GM18907 (cell line): ENCODE measurements around the gene CD48.

ENCODE experiments used
- ATAC-seq: cut with Tn5 transposase; IDR thresholded peaks from one replicate; pipeline ENCODE4 v1.9.1; 2021; ENCODE audit warnings: mild to moderate bottlenecking, moderate library complexity; ENCODE audit not compliant: unreplicated experiment

CD48 gene

DNA sequence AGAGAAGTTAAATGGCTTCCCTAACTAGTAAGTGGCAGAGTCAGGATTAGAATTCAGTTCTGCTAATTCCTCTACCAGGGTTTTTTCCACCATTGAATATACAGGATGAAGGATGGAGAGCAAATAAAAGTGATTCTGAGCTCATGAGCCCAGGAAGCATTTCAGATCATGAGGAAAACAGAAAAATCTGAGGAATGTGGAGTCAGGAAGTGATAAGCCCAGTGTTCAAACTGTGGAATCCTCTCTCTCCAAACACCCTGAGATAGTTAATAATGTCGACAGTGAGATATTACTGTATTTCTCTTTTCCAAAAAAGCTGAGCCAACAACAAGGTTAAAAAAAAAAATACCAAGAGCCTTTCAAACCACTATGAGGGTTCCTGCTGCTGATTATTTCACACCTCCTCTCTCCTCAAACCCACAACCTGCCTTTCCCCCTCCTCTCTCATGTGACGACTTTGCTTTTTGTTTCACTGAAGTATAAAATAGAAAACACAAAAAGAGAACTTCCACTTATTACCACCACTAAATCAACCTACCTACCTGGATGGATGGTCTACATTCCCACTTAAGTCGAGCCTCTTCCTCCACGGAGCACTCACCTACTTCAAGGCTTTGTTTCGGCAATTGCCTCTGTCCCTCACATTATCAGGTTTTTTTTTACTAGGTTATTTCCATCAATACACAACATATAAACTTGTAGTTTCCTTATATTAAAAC, 73.6 kb downstream of the CD48 start:
- ATAC-seq, result no peak

DNA sequence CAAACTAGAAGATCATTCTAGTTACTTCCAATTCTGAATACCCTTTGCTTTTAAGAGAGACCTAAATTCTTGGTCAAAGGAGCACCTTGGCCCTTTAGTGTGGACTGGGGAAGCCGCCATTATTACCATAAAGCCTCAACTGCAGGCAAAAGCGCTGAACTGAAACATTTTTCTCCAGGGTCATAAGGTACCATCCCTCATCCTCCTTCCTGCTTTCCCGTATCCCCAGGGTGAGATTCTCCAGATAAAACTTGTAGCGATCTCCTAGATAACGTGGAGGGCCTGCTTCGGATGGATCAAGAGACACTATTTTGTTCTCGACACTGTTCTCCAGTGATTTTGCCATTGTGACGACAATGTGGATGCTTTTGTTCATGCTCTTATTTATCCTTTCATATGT, 74.6 kb downstream of the CD48 start:
- no peak for ATAC-seq

DNA sequence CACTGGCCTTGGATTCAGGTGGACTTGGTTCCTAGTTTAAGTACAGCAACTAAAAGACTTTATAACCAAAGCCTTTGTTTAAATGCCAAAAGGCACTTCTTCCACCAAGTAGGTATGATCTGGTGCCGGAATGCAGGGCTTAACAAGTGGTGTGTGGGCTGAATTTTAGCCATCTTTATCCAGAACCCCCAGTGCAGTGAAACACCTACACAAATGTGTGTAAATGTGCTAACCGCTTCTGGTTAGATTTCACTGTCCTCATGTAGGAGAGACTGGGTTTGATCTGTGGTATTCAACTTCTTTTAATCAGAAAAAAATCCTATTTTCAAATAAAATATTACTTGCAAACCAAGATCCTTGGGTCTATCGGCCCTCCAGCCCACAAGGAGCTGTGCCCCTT, 75.1 kb downstream of the CD48 start:
- ATAC-seq, result no peak

DNA sequence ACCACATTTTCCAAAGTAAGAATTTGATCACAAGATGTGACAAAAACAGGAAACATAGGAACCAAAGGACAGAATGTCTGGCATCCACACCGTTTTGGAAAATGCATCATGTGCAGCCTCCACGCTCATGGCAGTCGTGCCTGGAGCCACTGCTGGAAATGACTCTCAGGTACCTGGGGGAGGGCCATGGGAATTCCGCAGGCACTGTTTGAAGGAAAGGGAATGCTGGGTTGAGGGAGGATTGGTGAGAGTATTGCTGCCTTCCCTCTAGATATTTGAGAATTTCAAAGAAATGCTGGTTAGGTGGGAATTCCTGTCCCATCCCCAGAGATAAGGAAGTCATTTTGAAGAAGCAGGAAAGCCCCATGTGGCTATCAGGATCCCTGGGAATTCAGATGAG, 75.5 kb downstream of the CD48 start:
- no peak for ATAC-seq

DNA sequence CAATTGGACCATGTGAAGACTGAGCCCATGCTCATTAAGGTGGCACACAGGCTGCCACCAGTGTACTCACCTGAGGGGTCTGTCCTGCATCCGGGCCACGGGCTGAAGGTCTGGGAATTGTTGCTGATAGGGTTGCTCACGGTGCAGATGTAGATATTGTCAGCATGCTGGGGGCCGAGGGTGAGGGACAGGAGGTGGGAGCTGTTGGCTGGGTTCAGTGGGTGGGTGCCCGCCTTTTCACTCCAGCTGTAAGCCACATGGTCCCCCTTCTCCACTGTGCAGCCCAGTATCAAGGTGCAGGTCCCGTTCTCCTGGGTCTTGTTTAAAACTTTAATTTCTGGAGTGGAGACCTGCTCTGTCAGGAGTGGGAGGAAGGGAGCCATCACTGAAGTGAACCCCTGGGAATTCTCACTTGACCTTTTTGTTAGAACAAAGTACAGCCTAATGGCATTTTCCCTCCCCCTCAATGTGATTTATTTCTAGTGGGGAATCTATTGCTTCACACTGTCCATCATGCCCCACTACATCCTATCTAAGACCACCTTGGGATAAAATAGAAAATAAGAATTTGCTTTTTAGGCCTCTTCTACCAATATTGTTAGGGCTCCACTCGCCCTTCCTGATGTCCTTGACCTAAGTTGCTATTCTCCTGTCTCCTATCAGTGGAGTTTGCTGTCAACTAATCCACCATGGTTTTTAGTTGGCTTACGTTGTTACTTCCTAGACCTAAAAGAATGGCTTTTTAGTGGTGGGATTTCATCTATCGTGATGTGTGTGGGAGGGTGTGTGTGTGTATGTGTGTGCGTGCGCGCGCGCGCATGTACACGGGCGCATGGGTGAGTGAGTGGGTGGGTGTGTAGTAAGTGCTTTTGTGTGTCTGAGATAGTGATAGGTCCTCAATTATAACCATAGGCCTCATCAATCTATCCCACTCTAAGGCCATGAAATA, 76.8 kb downstream of the CD48 start:
- no peak for ATAC-seq

DNA sequence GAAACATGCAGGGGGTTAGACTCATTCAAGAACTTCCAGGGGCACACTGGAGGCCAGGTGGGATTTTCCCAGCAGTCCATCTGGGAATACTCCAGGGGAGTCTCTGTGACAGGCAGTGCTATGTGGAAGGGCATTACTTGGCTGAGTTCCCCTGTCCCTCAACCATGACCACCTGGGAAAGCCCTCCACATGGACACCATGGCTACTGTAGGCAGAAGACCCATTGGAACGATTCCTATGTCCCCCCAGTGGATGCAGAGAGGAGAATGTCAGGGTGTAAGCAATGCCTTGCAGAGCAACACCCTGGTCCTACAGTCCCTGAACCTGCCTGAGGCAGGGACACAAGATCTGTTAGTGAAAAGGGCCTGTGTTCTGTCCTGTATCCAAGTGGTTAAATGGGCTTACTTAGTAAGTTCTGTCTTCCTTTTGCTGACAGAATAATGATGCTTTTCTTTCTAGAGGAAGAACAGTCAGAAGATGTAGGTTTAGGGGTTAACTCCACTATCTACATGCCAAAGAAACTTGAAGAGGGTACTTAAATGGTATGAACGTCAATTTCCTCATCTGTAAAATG, 78.2 kb downstream of the CD48 start:
- ATAC-seq, result no peak

DNA sequence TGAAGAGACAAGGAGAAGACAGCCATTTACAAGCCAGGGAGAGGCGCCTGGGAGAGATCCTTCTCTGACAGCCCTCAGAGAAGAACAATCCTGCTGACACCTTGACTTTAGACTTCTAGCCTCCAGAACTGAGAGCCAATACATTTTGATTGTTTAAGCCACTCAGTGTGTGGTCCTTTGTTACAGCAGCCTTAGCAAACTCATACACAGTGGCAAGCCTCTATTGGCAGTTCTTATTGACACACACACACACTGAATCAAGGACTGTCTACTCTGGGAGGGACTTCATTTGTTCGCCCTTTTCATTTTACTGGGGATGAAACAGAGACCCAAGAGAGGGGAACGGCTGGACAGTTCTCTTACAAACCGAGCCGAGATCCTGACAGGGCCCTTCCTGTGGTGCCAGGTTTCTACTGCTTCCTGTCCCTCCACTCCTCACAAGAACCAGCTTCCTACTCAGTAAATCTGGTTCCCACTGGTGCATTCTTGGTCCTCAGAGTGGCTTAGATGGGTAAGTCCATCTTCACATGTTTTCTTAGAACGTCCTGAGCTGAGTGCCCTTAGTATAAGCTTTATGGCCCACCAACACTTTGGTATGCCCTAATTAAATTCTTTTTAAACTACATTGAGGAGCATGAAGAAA, 79.5 kb downstream of the CD48 start:
- no peak for ATAC-seq

DNA sequence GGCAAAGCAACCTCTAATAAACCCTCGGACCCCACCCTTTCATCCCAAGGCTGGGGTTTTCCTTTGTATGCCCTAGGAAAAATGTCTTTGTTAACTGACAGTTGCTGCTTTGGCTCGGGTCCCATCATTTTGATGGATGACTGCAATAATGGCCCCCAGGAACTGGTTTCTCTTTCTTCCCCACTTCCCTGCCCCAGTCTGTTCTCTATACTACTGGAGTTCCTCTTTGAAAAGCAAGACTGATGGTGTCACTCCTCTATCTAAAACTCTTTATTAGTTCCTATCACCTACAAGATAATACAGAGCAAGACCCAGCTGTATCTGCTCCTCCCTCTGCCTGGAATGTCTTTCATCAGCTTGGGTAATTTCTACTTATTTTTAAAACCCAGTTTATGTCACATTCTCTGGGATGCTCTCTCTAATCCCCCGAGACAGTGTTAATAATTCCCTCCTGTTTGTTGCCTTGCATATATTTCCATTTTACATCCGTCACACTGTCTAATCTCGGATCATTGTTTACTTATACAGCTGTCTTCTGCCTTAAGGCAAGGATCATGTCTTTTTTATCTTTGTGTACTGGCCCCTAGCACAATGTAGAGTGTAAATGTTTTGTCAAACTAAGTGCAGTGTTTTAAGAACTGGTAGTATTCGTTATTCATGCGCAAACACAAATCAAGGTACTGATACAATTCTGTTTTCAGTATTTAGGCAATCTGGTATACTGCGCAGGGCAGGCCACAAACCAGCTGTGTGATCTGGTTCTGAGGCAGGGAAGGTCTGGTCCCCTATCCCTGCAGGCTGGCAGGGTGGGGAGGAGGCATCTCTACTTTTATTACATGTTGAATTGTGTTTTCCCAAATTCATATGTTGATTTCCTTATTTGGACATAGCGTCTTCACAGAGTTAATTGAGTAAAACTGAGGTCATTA, 80.8 kb downstream of the CD48 start:
- no peak for ATAC-seq

DNA sequence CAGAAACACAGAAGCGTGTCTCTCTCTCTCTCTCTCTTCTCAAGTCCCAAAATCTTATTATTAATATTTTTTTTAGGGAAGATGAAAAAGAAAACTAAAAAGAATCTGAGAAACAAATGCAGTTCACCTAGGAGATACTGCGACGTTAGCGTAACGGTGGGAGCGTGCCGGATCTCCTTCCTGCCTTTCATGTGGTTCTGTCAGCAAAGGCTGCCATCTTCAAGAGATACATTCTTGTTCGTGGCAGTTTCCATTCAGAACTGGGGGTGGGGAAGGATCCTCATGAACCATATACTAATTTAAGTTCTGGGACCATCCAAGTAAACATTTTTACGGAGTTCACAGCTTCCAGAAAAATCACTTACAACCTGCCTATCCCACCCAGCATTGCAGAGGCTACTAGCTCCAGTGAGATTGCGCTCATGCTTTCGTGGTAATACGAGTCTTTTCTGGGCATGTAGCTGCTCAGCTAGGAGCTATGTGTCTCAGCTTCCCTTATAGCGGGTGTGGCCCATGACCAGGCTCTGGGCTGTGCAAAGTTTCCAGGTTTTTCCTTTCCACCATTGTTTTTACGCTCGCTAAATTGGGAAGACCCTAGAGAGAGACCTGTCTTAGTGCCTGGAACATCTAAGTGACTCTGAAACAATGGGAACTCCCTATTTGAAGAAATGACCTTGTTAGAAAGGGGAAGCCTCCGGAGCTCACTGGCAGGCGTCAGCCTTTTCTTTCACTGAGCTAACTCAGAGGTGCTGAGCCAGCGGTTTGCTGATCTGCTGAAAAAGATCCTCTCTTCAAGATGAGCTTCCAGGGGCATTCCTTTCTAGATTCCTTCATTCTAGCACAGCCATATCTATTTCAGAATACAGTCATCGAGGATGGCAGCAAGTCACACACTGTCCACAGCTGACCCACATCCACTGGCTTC, 82.1 kb downstream of the CD48 start:
- no peak for ATAC-seq

DNA sequence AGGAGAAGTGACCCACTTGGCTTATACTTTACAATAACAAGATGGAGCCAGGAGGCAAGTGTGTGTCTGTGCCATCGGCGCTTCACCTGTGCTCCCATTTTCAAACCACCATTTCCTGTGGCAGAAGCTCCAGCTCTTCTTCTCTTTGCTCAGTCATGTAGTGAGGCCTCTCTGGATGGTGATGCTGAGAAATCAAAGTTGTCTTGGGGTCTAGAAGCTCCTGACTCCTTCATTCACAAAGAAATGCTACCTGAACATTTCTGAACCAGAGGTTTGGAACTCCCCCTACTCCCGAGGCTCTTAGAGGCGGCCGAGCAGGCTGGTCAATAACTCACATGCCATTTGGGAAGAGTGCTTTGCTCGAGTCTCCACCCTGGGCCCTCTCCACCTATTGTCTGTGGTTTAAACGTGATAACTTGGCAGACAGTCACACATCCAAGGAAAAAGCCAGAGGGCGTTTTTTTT, 82.8 kb downstream of the CD48 start:
- ATAC-seq, result no peak
